Spleen (tissue), 11 donors: ENCODE measurements around the gene RORB. TPM values are rescaled to one million over a fixed set of nuclear protein-coding genes. Genes with fewer than 3 reads are reported as not detected.

Experiments used
- DNase-seq: peaks from one replicate; pipeline ENCODE4 v3.0.0-alpha.2; 2020
- H3K27ac ChIP-seq, 8 donors: fragments of 200-600 bp; sonication (generic) in 7 of 8; 1 replicate in 4 of 8; 2 replicates in 4 of 8; pipeline versions ENCODE4 v1.5.0 to v1.8.0; 2016 to 2021; ENCODE audit warnings: inconsistent platforms in 4 of 8, mild to moderate bottlenecking in 4 of 8, moderate library complexity in 1 of 8
- H3K27me3 ChIP-seq, 7 donors: fragments of 200-600 bp; sonication (generic) in 6 of 7; replicated peaks in 1 of 7; 1 replicate in 4 of 7; 2 replicates in 3 of 7; pipeline versions ENCODE4 v1.5.0 to v1.8.0; 2016 to 2021; ENCODE audit warnings: inconsistent platforms in 3 of 7, mild to moderate bottlenecking in 1 of 7
- H3K36me3 ChIP-seq, 6 donors: fragments of 200-600 bp; sonication (generic) in 5 of 6; 1 replicate in 4 of 6; 2 replicates in 2 of 6; pipeline versions ENCODE4 v1.5.0 to v1.8.0; 2016 to 2021; ENCODE audit warnings: inconsistent platforms in 2 of 6
- H3K4me1 ChIP-seq, 6 donors: fragments of 200-600 bp; sonication (generic) in 5 of 6; 1 replicate in 3 of 6; 2 replicates in 3 of 6; pipeline versions ENCODE4 v1.5.0 to v1.8.0; 2016 to 2021; ENCODE audit warnings: inconsistent platforms in 3 of 6
- H3K4me3 ChIP-seq, 8 donors: fragments of 200-600 bp; sonication (generic) in 7 of 8; 1 replicate in 4 of 8; 2 replicates in 4 of 8; pipeline versions ENCODE4 v1.5.0 to v1.8.0; 2016 to 2021; ENCODE audit warnings: inconsistent platforms in 4 of 8, mild to moderate bottlenecking in 4 of 8, moderate library complexity in 2 of 8
- H3K9me3 ChIP-seq, 8 donors: fragments of 200-600 bp; sonication (generic) in 7 of 8; 1 replicate in 4 of 8; 2 replicates in 4 of 8; pipeline versions ENCODE4 v1.5.0 to v1.8.0; 2016 to 2021; ENCODE audit warnings: inconsistent platforms in 4 of 8
- CTCF ChIP-seq, 11 experiments: fragments of 200-600 bp in 7 of 11; fragments of 450-650 bp in 4 of 11; sonication (generic) in 4 of 11; IDR thresholded peaks in 8 of 11; conservative IDR thresholded peaks in 3 of 11; 1 replicate in 7 of 11; 2 replicates in 4 of 11; pipeline versions ENCODE4 v1.4.0 to v1.8.0; 2016 to 2021; ENCODE audit warnings: antibody characterized with exemption in 11 of 11, inconsistent platforms in 4 of 11, mild to moderate bottlenecking in 1 of 11
- POLR2A ChIP-seq, 3 donors: fragments of 450-650 bp; IDR thresholded peaks; one replicate each; pipeline ENCODE4 v1.5.1; 2017; ENCODE audit warnings: antibody characterized with exemption in 3 of 3, mild to moderate bottlenecking in 1 of 3
- POLR2AphosphoS5 ChIP-seq, 3 donors: sonication (generic); formaldehyde crosslinking; IDR thresholded peaks; one replicate each; pipeline ENCODE4 v1.5.1; 2017; ENCODE audit warnings: antibody characterized with exemption in 3 of 3
- WGBS, 5 donors: extraction: QIAGEN DNeasy Blood & Tissue Kit in 3 of 5; methylation state at CpG; one replicate each; pipeline versions ENCODE4 v1.1.5 to v1.1.7; 2013 to 2018; 5-methylcytosine and 5-hydroxymethylcytosine counted together
- intact Hi-C: fragments of 100-400 bp; cut with DNase I; formaldehyde crosslinking; loops from one replicate; pipeline ENCODE4 v1.15.0; 2023; ENCODE audit warnings: low total_unique reads
- polyA plus RNA-seq, 3 donors: library from polyadenylated mRNA; stranded (reverse); fragments of 200-250 nt; gene quantifications; one replicate each; pipeline ENCODE4 v1.2.1, GENCODE V29; 2013
- total RNA-seq, 7 donors: library from RNA; depleted of rRNA in 3 of 7; stranded (reverse); fragments of >200 nt in 3 of 7; fragmentation: NEBNext Ultra II Directional in 4 of 7; extraction: Animal tissue kit (Norgen Biotek cat#: 25700) in 4 of 7; gene quantifications; one replicate each; pipeline versions ENCODE4 v1.1.0 to v1.2.1, GENCODE V29; 2016 to 2021
- donor health status: healthy with polysubstance abuse.
- donor health status: DM: no; HTN: no; CAD: no; lungs with moderate emphysema.
- donor health status: DM: no; HTN: no; CAD: no.
- donor health status: Bipolar disorder and iron deficiency.
- donor health status: healthy.
- donor health status: DM: no; HTN: no; CAD: no.
- donor health status: DM: yes; HTN: yes; CAD: no.

Gene RORB
- total and polyA plus RNA-seq, 10 donors: 0.02 to 0.18 (median 0.09) TPM; not detected in 2

DNA sequence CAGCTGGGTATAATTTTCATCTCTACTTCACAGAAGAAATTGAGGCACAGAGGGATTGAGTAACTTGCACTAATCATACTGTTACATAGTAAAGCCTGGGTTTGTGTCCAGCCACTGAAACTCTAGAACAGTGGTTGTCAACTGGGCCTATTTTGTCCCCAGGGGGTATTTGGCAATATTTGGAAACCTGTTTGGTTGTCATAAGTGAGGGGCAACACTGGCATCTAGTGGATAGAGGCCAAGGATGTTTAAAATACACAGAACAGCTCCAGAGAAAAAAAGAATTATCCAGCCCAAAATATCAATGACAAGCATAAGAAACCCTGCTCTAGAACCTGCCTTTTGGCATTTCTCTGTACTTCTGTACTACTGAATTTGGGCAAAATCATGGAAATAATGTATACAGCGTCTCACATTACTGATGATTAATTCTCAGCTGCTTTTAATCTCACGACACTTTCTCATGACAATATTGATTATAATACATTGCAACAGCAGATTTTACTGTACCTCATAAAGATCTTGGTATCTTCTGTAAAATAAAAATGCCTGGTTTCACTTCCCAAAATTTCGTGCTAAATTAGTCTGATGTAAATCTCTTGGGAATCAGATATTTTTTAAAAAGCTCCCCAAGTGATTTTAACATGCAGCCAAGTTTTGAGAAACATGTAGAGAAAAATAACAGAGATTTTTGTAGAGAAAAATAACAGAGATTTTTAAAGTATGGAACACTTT is 112.7 kb downstream of the RORB start:
- H3K27me3 ChIP-seq: no peaks in the 10 kb centered on the region
- intact Hi-C loops: no loop called here
- no peak overlapping the region for H3K27ac ChIP-seq
- no peaks in the 10 kb centered on the region for H3K9me3 ChIP-seq
- no peak for TF ChIP-seq POLR2AphosphoS5 (IDR thresholded peaks at IDR 0.05)
- no peak for TF ChIP-seq POLR2A (IDR thresholded peaks at IDR 0.05)
- no peak for TF ChIP-seq CTCF (IDR thresholded peaks at IDR 0.05 in 8 of 11, conservative IDR thresholded peaks at IDR 0.05 in 3 of 11)
- H3K4me1 ChIP-seq: peaks cover 0 to 18% (median 0%) of the 10 kb centered on the region in 6 donors
- no peak overlapping the region for H3K4me3 ChIP-seq
- WGBS, 5 donors: 47 to 66% (median 58%) methylated on average over 3 of the region's 3 CpGs
- no peak for DNase-seq
- H3K36me3 ChIP-seq: no peaks in the 10 kb centered on the region

GRCh38 chr9:74610523-74611061 is 113.5 kb downstream of the RORB start:
- no peak for DNase-seq
- no peak for TF ChIP-seq CTCF (IDR thresholded peaks at IDR 0.05 in 8 of 11, conservative IDR thresholded peaks at IDR 0.05 in 3 of 11)
- TF ChIP-seq POLR2AphosphoS5 (IDR thresholded peaks at IDR 0.05): no peak
- TF ChIP-seq POLR2A (IDR thresholded peaks at IDR 0.05): no peak
- no peaks in the 10 kb centered on the region for H3K27me3 ChIP-seq
- H3K4me3 ChIP-seq: no peak overlapping the region
- peaks cover 0 to 18% (median 0%) of the 10 kb centered on the region in 6 donors for H3K4me1 ChIP-seq
- no peaks in the 10 kb centered on the region for H3K9me3 ChIP-seq
- H3K27ac ChIP-seq: no peak overlapping the region
- intact Hi-C loops: no loop called here
- 72 to 94% (median 79%) methylated on average over 2 of the region's 2 CpGs for WGBS, 5 donors
- no peaks in the 10 kb centered on the region for H3K36me3 ChIP-seq

- no peak for TF ChIP-seq CTCF (IDR thresholded peaks at IDR 0.05 in 8 of 11, conservative IDR thresholded peaks at IDR 0.05 in 3 of 11)
- no peak for TF ChIP-seq POLR2AphosphoS5 (IDR thresholded peaks at IDR 0.05)
- no peak for TF ChIP-seq POLR2A (IDR thresholded peaks at IDR 0.05)
- Histone ChIP-seq H3K27ac (no peak overlapping the region), H3K4me1 (no peaks in the 10 kb centered on the region), H3K4me3 (no peak overlapping the region), H3K27me3 (peaks cover 0 to 7% (median 0%) of the 10 kb centered on the region in 7 donors), H3K36me3 (no peaks in the 10 kb centered on the region), H3K9me3 (no peaks in the 10 kb centered on the region)
- WGBS, 5 donors: 52 to 64% (median 59%) methylated on average over 7 of the region's 7 CpGs
- no peak for DNase-seq
- intact Hi-C loops: no loop called here
These were observed 133.1 kb downstream of the RORB start for GRCh38 chr9:74630228-74630627.

- no peaks in the 10 kb centered on the region for H3K27me3 ChIP-seq
- H3K4me1 ChIP-seq: no peaks in the 10 kb centered on the region
- H3K27ac ChIP-seq: no peak overlapping the region
- TF ChIP-seq POLR2AphosphoS5 (IDR thresholded peaks at IDR 0.05) (no peak), POLR2A (IDR thresholded peaks at IDR 0.05) (no peak), CTCF (IDR thresholded peaks at IDR 0.05 in 8 of 11, conservative IDR thresholded peaks at IDR 0.05 in 3 of 11) (no peak)
- intact Hi-C loops: no loop called here
- H3K36me3 ChIP-seq: no peaks in the 10 kb centered on the region
- WGBS, 5 donors: 30 to 64% (median 54%) methylated on average over 1 of the region's 1 CpG
- DNase-seq: no peak
- H3K4me3 ChIP-seq: no peak overlapping the region
- H3K9me3 ChIP-seq: no peaks in the 10 kb centered on the region
These were observed 142.0 kb downstream of the RORB start for GRCh38 chr9:74639112-74639511.
